GM21367 (cell line): ENCODE measurements around the gene NAV2.
"Not testable (repeated sequence)": the region's sequence is repeated elsewhere in the genome, so short reads cannot be mapped to it uniquely, and the experiment has no call there.

ENCODE experiments used
- ATAC-seq: cut with Tn5 transposase; IDR thresholded peaks from one replicate; pipeline ENCODE4 v1.9.1; 2021; ENCODE audit not compliant: unreplicated experiment

NAV2 gene

GRCh38 chr11:19882356-19882755 lies 169.7 kb downstream of the NAV2 start:
- no peak for ATAC-seq

GRCh38 chr11:19886498-19886897 lies 173.9 kb downstream of the NAV2 start:
- ATAC-seq, result no peak

GRCh38 chr11:19887842-19888241 lies 175.2 kb downstream of the NAV2 start:
- ATAC-seq, result no peak

GRCh38 chr11:19889531-19889930 lies 176.9 kb downstream of the NAV2 start:
- ATAC-seq, result no peak

- no peak for ATAC-seq
These were observed 177.7 kb downstream of the NAV2 start for GRCh38 chr11:19890308-19890707.

GRCh38 chr11:19891022-19891421 lies 178.4 kb downstream of the NAV2 start:
- ATAC-seq, result no peak

- no peak for ATAC-seq
These were observed 179.8 kb downstream of the NAV2 start for GRCh38 chr11:19892387-19892786.

GRCh38 chr11:19892876-19893275 lies 180.2 kb downstream of the NAV2 start:
- ATAC-seq, result no peak

GRCh38 chr11:19894404-19894803 lies 181.8 kb downstream of the NAV2 start:
- ATAC-seq, result no peak

- ATAC-seq, result not testable (repeated sequence)
These were observed 182.4 kb downstream of the NAV2 start for GRCh38 chr11:19895037-19895436.

- no peak for ATAC-seq
These were observed 183.1 kb downstream of the NAV2 start for GRCh38 chr11:19895776-19896175.

- no peak for ATAC-seq
These were observed 191.0 kb downstream of the NAV2 start for GRCh38 chr11:19903620-19904069.

- ATAC-seq, result no peak
These were observed 192.7 kb downstream of the NAV2 start for GRCh38 chr11:19905280-19905853.

GRCh38 chr11:19906126-19906525 lies 193.5 kb downstream of the NAV2 start:
- no peak for ATAC-seq

- no peak for ATAC-seq
These were observed 194.5 kb downstream of the NAV2 start for GRCh38 chr11:19907008-19907579.

GRCh38 chr11:19907839-19908238 lies 195.2 kb downstream of the NAV2 start:
- no peak for ATAC-seq

GRCh38 chr11:19910931-19911330 lies 198.3 kb downstream of the NAV2 start:
- ATAC-seq, result no peak

GRCh38 chr11:19912115-19912957 lies 199.7 kb downstream of the NAV2 start:
- ATAC-seq, result no peak

GRCh38 chr11:19912958-19913892 lies 200.6 kb downstream of the NAV2 start:
- ATAC-seq, result no peak

- ATAC-seq, result no peak
These were observed 201.2 kb downstream of the NAV2 start for GRCh38 chr11:19913893-19914249.

GRCh38 chr11:19915808-19916207 lies 203.2 kb downstream of the NAV2 start:
- ATAC-seq, result no peak
